Activated naive CD8-positive, alpha-beta T cell treated with anti-CD3 and anti-CD28 coated beads for 36 hours (primary cell): ENCODE measurements around the gene CHCHD4. TPM values are rescaled to one million over a fixed set of nuclear protein-coding genes. Genes with fewer than 3 reads are reported as not detected.
"Not testable (repeated sequence)": the region's sequence is repeated elsewhere in the genome, so short reads cannot be mapped to it uniquely, and the experiment has no call there.

Experiments
- DNase-seq: peaks from one replicate; pipeline ENCODE4 v3.0.0; 2021
- H3K27ac Mint-ChIP-seq: one replicate; pipeline ENCODE4 v1.8.0; 2022; ENCODE audit warnings: mild to moderate bottlenecking, moderate library complexity, mixed read lengths
- H3K27me3 Mint-ChIP-seq: one replicate; pipeline ENCODE4 v1.8.0; 2022; ENCODE audit warnings: mild to moderate bottlenecking, mixed read lengths
- H3K36me3 Mint-ChIP-seq: one replicate; pipeline ENCODE4 v1.8.0; 2021; ENCODE audit warnings: mild to moderate bottlenecking, mixed read lengths
- H3K4me1 Mint-ChIP-seq: one replicate; pipeline ENCODE4 v1.8.0; 2021; ENCODE audit warnings: mixed read lengths
- H3K4me3 Mint-ChIP-seq: one replicate; pipeline ENCODE4 v1.8.0; 2022; ENCODE audit warnings: mild to moderate bottlenecking, moderate library complexity, mixed read lengths
- H3K9me3 Mint-ChIP-seq: one replicate; pipeline ENCODE4 v1.8.0; 2022; ENCODE audit warnings: mixed read lengths
- total RNA-seq, 2 experiments: library from RNA; stranded (reverse); gene quantifications; one replicate each; pipeline ENCODE4 v1.2.3, GENCODE V29; 2021

CHCHD4 gene
- total RNA-seq, 2 experiments from 2014 or later = 27.7 to 29.8 TPM

- H3K4me3 Mint-ChIP-seq = peak overlapping the region; percentile 97
- peaks cover 39% of the 10 kb centered on the region for H3K36me3 Mint-ChIP-seq
- peak overlapping the region; percentile 93 for H3K27ac Mint-ChIP-seq
- DNase-seq = no peak
- no peaks in the 10 kb centered on the region for H3K27me3 Mint-ChIP-seq
- H3K4me1 Mint-ChIP-seq = peaks cover 42% of the 10 kb centered on the region
- H3K9me3 Mint-ChIP-seq = no peaks in the 10 kb centered on the region
Observed at GRCh38 chr3:14123308-14124222, 1.1 kb downstream of the CHCHD4 start.

- no peak for DNase-seq
- peak overlapping the region; percentile 93 for H3K27ac Mint-ChIP-seq
- no peaks in the 10 kb centered on the region for H3K27me3 Mint-ChIP-seq
- no peaks in the 10 kb centered on the region for H3K9me3 Mint-ChIP-seq
- peaks cover 34% of the 10 kb centered on the region for H3K4me1 Mint-ChIP-seq
- peaks cover 32% of the 10 kb centered on the region for H3K36me3 Mint-ChIP-seq
- peak overlapping the region; percentile 97 for H3K4me3 Mint-ChIP-seq
Observed at GRCh38 chr3:14122301-14122700, 2.4 kb downstream of the CHCHD4 start.

- Mint-ChIP-seq H3K9me3 (no peaks in the 10 kb centered on the region), H3K4me3 (no peak overlapping the region), H3K27me3 (no peaks in the 10 kb centered on the region), H3K36me3 (peaks cover 32% of the 10 kb centered on the region), H3K27ac (peak overlapping the region; percentile 21), H3K4me1 (peaks cover 31% of the 10 kb centered on the region)
- no peak for DNase-seq
Observed at GRCh38 chr3:14121859-14122258, 2.8 kb downstream of the CHCHD4 start.

- not testable (repeated sequence) for DNase-seq, H3K27ac Mint-ChIP-seq, H3K9me3 Mint-ChIP-seq
Observed at GRCh38 chr3:14120921-14121448, 3.7 kb downstream of the CHCHD4 start.

GRCh38 chr3:14120111-14120920 is 4.4 kb downstream of the CHCHD4 start:
- no peak overlapping the region for H3K4me3 Mint-ChIP-seq
- peaks cover 31% of the 10 kb centered on the region for H3K36me3 Mint-ChIP-seq
- no peaks in the 10 kb centered on the region for H3K9me3 Mint-ChIP-seq
- no peak for DNase-seq
- H3K4me1 Mint-ChIP-seq = peaks cover 20% of the 10 kb centered on the region
- H3K27ac Mint-ChIP-seq = no peak overlapping the region
- no peaks in the 10 kb centered on the region for H3K27me3 Mint-ChIP-seq

More at GRCh38 chr3:14120921-14121448, 3.7 kb downstream of the CHCHD4 start:
- not testable (repeated sequence) for H3K27me3 Mint-ChIP-seq, H3K4me3 Mint-ChIP-seq
- peaks cover 23% of the 10 kb centered on the region for H3K4me1 Mint-ChIP-seq
- peaks cover 31% of the 10 kb centered on the region for H3K36me3 Mint-ChIP-seq

GRCh38 chr3:14119651-14120050 is 5.0 kb downstream of the CHCHD4 start:
- Mint-ChIP-seq H3K4me3 (no peak overlapping the region), H3K4me1 (peaks cover 20% of the 10 kb centered on the region), H3K9me3 (no peaks in the 10 kb centered on the region), H3K36me3 (peaks cover 34% of the 10 kb centered on the region), H3K27me3 (no peaks in the 10 kb centered on the region), H3K27ac (no peak overlapping the region)
- DNase-seq = no peak

GRCh38 chr3:14118400-14119381 is 6.0 kb downstream of the CHCHD4 start:
- DNase-seq = no peak
- H3K27me3 Mint-ChIP-seq = no peaks in the 10 kb centered on the region
- no peak overlapping the region for H3K27ac Mint-ChIP-seq
- H3K4me1 Mint-ChIP-seq = peaks cover 21% of the 10 kb centered on the region
- peaks cover 30% of the 10 kb centered on the region for H3K36me3 Mint-ChIP-seq
- H3K4me3 Mint-ChIP-seq = no peak overlapping the region
- H3K9me3 Mint-ChIP-seq = no peaks in the 10 kb centered on the region

- H3K27me3 Mint-ChIP-seq = no peaks in the 10 kb centered on the region
- H3K27ac Mint-ChIP-seq = no peak overlapping the region
- H3K4me1 Mint-ChIP-seq = peaks cover 17% of the 10 kb centered on the region
- H3K36me3 Mint-ChIP-seq = peaks cover 25% of the 10 kb centered on the region
- no peak for DNase-seq
- no peak overlapping the region for H3K4me3 Mint-ChIP-seq
- no peaks in the 10 kb centered on the region for H3K9me3 Mint-ChIP-seq
Observed at GRCh38 chr3:14117468-14118399, 6.9 kb downstream of the CHCHD4 start.

- H3K27me3 Mint-ChIP-seq = no peaks in the 10 kb centered on the region
- H3K27ac Mint-ChIP-seq = no peak overlapping the region
- no peaks in the 10 kb centered on the region for H3K9me3 Mint-ChIP-seq
- no peak overlapping the region for H3K4me3 Mint-ChIP-seq
- peaks cover 1% of the 10 kb centered on the region for H3K4me1 Mint-ChIP-seq
- peaks cover 19% of the 10 kb centered on the region for H3K36me3 Mint-ChIP-seq
- DNase-seq = no peak
Observed at GRCh38 chr3:14113965-14114635, 10.6 kb downstream of the CHCHD4 start.

GRCh38 chr3:14110699-14111098 is 14.0 kb downstream of the CHCHD4 start:
- no peaks in the 10 kb centered on the region for H3K27me3 Mint-ChIP-seq
- H3K4me3 Mint-ChIP-seq = no peak overlapping the region
- no peaks in the 10 kb centered on the region for H3K9me3 Mint-ChIP-seq
- no peak overlapping the region for H3K27ac Mint-ChIP-seq
- peaks cover 19% of the 10 kb centered on the region for H3K36me3 Mint-ChIP-seq
- DNase-seq = no peak
- peaks cover 1% of the 10 kb centered on the region for H3K4me1 Mint-ChIP-seq

- not testable (repeated sequence) for H3K27me3 Mint-ChIP-seq, DNase-seq, H3K9me3 Mint-ChIP-seq, H3K4me3 Mint-ChIP-seq, H3K4me1 Mint-ChIP-seq, H3K27ac Mint-ChIP-seq
- H3K36me3 Mint-ChIP-seq = peaks cover 16% of the 10 kb centered on the region
Observed at GRCh38 chr3:14109821-14110220, 14.8 kb downstream of the CHCHD4 start.

GRCh38 chr3:14097616-14098391 is 26.9 kb downstream of the CHCHD4 start:
- Mint-ChIP-seq H3K27me3 (peaks cover 25% of the 10 kb centered on the region), H3K36me3 (no peaks in the 10 kb centered on the region), H3K9me3 (peaks cover 3% of the 10 kb centered on the region), H3K27ac (no peak overlapping the region), H3K4me3 (no peak overlapping the region), H3K4me1 (peaks cover 2% of the 10 kb centered on the region)
- DNase-seq = no peak
